ENCODE results near the gene STK35.
"Not testable (repeated sequence)": the region's sequence is repeated elsewhere in the genome, so short reads cannot be mapped to it uniquely, and the experiment has no call there.

The STK35 gene

GRCh38 chr20:2183381-2183780 is 81.8 kb downstream of the STK35 start:
- DNase-seq (ENCODE audit: low read depth, low spot score), result no peak

GRCh38 chr20:2184933-2185332 is 83.3 kb downstream of the STK35 start:
- DNase-seq (ENCODE audit: low read depth, low spot score), result not testable (repeated sequence)

- no peak for DNase-seq (ENCODE audit: low read depth, low spot score)
Observed at GRCh38 chr20:2195614-2196013, 94.0 kb downstream of the STK35 start.

GRCh38 chr20:2197166-2197565 is 95.5 kb downstream of the STK35 start:
- no peak for DNase-seq (ENCODE audit: low read depth, low spot score)
